SK-N-MC (cell line): Measurements from ENCODE around the gene NACC2.

Source experiments
- EZH2 ChIP-seq: fragments of 200-600 bp; sonication (generic); IDR thresholded peaks from one replicate; pipeline ENCODE4 v1.6.1; 2017; ENCODE audit warnings: antibody characterized with exemption
- POLR2AphosphoS5 ChIP-seq: IDR thresholded peaks from 2 replicates; pipeline ENCODE4 v1.6.1; 2012; ENCODE audit warnings: mild to moderate bottlenecking, low read depth, low read length, borderline replicate concordance

- no peak for TF ChIP-seq EZH2
- no peak for TF ChIP-seq POLR2AphosphoS5
Measured at GRCh38 chr9:136133191-136133958, 38.3 kb upstream of the NACC2 start.
